NCI-H82 (cell line): ENCODE data around the gene ARID5A.
"Not testable (repeated sequence)": the region's sequence is repeated elsewhere in the genome, so short reads cannot be mapped to it uniquely, and the experiment has no call there.

Experiments used
- DNase-seq: peaks from one replicate; lab custom pipeline; 2025; lab: John Stamatoyannopoulos, UW

Gene ARID5A

DNA sequence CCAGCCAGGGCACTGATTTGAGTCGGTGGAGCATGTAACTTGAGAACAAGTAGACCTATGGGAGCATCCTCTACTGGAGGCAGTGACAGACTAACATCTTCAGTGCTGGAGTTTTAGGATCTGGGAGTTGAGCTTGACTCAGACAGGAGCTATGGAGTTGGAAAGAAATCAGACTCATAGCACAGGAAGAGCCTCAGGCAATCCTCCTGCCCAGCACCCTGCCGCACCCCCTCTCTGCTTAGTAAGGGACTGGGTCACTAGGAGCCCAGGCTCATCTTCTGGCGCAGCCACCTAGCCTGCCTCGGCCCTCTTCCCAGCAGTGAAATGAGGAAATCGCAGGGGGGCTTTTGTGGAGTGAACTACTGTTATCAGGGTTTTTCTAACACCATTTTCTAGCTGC lies 3.6 kb downstream of the ARID5A start:
- no peak for DNase-seq

GRCh38 chr2:96541398-96542152 lies 5.0 kb downstream of the ARID5A start:
- DNase-seq = no peak

DNA sequence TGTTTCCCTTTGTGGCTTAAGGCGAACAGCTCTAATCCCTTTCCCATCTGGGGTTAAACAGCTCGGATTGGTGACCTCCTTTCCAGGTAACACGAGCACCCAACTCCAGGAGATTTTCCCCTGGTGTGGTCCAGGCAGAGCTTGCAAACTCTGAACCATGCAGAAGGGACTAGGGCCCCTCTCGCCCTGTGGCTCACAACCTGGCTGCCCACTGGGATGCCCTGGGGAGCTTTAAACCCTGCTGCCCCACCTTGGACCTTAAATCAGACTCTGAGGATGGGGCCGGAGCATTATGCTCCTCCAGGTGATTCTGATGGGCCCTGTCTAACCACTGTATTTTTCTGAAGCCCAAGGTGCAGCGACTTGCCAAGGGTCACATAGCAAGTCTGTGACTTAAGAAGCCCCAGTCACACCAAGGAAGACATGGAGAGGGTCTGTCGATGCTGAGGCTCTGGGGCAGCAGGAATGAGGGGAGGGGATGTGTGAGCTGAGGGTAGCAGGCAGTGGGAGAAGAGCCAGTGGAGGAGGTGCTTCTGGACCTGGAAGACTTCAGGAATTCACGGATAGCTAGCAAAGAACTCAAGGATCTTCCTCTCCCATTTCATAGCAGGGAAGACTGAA lies 5.9 kb downstream of the ARID5A start:
- peak; percentile 72 for DNase-seq

GRCh38 chr2:96546321-96546720 lies 9.8 kb downstream of the ARID5A start:
- no peak for DNase-seq

DNA sequence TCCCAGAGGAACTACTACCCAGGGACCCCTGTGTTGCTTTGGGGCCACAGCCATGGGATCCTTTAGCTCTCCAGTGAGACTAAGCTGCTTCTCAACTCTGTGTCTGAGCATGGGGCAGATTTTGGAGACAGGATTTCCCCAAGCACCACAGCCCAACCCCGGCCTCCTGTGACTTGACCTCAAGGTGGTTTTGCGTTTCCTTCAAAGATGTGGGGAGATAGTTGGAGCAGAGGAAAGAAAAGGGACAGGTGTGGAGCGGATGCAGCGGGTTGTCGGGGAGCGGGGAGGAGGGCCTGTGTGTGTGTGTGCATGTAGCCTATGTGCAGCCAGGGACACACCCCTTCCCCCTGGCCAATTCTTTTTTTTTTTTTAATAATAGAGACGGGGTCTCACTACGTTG lies 10.2 kb downstream of the ARID5A start:
- DNase-seq = no peak

- DNase-seq = no peak
Measured at GRCh38 chr2:96547203-96547641, 10.7 kb downstream of the ARID5A start.

DNA sequence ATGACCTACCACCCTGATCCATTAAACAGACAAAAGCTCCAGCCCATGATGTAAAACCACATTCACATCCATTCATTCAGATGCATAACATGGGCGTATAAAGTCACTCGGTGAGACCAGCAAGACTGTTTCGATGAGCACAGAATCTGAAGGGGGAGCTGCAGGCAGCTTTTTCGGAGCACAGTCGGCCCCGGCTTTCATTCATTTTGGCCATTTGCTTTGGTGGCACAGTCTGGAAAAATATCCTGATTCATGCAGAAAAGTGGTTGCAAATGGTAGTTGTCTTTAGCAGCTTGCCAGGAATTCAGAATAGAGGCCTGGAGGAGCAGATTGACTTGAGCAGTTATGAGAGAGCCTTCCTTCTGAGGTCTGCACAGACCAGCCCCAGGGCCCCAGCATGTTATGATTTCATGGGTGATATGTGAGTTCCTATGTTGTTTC lies 11.2 kb downstream of the ARID5A start:
- no peak for DNase-seq

DNA sequence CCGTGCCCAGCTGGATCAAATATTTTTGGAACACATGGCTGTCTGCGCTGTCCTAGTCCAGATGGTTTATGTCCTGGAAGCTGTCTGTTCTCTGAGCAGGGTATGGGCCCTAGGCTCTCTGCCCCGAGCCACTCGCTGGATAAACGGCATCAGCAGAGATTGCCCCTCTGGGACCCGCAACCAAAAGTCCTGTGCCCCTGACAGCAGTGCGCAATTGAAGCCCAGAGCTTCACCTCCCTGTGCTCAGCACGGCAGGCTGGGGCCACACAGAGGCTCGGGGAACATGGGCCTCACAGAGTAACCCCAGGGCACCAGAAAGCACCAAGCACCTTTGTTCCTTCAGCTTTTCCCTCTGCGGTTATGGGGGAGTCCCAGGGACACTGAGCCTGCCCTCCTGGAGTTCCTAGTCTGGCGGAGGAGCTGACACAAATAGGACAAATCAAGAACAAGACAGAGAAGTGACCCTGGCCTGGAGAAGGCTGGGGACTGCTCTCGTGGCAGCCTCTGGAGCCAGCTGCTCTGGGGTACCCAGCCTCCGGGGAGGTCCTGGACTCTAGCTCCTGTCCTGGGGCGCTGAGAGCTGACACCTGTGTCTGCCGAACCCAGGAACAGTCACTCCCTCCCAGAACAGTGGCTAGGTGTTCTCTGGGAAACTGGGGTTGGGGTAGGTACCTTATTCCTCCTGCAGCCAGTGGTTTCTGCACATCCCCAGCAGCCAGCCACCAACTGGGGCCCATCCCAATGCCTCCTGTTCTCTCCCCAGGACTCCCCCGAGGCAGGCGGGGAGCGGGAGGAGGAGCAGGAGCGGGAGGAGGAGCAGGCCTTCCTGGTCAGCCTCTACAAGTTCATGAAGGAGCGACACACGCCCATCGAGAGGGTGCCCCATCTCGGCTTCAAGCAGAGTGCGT lies 12.3 kb downstream of the ARID5A start:
- peak; percentile 23 for DNase-seq

GRCh38 chr2:96549466-96549785 lies 12.9 kb downstream of the ARID5A start:
- DNase-seq = no peak

DNA sequence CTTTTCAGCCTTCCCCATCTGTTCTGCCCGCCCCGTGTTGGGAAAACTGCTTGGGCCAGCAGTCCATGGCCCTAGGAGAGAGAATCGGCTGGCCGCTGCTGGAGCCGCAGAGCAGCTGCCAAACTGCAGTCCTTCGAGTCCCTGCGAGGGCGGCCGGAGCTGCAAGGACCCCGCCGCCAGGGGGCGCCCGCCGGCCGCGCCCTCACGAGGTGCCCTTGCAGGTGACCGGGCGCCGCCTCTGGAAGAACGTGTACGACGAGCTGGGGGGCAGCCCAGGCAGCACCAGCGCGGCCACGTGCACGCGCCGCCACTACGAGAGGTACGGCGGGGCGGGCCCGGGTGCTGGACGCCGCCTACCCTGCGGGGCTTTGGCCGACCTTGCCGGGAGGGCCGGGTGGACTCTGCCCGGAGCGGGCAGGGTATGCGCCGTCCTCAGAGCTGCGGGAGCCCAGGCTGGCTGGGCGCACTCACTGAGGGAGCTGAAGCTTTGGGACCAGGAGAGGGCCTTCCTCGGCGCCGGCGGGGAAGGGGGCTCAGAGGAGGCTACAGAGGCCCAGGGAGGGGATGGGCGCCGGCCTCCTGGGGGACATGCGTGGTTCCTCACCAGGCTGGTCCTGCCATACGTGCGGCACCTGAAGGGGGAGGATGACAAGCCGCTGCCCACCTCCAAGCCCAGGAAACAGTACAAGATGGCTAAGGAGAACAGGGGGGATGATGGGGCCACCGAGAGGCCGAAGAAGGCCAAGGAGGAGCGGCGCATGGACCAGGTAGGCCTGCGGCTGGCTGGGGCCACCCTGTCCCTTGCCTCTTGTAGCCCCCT lies 13.6 kb downstream of the ARID5A start:
- peak; percentile 76 for DNase-seq

DNA sequence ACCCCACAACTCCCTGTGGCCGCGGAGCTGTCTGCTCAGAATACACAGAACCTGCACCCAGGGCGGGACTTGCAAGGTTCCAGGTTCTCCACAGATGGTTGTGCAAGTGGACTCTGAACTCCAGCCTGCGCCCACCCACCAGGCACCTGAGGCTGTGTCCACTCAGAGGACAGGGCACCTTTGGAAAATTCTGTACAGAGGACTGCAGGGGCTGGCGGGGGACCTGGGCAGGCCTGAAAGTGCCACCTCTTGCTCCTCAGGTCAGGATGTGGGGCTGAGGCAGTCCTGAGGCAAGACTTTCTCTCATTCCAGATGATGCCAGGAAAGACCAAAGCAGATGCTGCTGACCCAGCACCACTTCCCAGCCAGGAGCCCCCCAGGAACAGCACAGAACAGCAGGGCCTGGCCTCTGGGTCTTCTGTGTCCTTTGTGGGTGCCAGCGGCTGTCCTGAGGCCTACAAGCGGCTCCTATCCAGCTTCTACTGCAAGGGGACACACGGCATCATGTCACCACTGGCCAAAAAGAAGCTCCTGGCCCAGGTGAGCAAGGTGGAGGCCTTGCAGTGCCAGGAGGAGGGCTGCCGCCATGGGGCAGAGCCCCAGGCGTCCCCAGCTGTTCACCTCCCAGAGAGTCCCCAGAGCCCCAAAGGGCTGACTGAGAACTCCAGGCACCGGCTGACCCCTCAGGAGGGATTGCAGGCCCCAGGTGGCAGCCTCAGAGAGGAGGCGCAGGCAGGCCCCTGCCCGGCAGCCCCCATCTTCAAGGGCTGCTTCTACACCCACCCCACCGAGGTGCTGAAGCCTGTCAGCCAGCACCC lies 14.4 kb downstream of the ARID5A start:
- no peak for DNase-seq

DNA sequence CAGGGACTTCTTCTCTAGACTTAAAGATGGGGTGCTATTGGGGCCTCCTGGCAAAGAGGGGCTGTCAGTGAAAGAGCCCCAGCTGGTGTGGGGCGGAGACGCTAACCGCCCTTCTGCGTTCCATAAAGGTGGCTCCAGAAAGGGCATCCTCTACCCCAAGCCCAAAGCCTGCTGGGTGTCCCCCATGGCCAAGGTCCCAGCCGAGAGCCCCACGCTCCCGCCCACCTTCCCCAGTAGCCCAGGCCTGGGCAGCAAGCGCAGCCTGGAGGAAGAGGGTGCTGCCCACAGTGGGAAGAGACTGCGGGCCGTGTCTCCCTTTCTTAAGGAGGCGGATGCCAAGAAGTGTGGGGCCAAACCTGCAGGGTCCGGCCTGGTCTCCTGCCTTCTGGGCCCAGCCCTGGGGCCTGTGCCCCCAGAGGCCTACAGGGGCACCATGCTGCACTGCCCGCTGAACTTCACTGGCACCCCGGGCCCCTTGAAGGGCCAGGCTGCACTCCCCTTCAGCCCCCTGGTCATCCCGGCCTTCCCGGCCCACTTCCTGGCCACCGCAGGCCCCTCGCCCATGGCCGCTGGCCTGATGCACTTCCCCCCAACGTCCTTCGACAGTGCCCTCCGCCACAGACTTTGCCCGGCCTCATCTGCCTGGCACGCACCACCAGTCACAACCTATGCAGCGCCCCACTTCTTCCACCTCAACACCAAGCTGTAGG lies 15.2 kb downstream of the ARID5A start:
- no peak for DNase-seq

DNA sequence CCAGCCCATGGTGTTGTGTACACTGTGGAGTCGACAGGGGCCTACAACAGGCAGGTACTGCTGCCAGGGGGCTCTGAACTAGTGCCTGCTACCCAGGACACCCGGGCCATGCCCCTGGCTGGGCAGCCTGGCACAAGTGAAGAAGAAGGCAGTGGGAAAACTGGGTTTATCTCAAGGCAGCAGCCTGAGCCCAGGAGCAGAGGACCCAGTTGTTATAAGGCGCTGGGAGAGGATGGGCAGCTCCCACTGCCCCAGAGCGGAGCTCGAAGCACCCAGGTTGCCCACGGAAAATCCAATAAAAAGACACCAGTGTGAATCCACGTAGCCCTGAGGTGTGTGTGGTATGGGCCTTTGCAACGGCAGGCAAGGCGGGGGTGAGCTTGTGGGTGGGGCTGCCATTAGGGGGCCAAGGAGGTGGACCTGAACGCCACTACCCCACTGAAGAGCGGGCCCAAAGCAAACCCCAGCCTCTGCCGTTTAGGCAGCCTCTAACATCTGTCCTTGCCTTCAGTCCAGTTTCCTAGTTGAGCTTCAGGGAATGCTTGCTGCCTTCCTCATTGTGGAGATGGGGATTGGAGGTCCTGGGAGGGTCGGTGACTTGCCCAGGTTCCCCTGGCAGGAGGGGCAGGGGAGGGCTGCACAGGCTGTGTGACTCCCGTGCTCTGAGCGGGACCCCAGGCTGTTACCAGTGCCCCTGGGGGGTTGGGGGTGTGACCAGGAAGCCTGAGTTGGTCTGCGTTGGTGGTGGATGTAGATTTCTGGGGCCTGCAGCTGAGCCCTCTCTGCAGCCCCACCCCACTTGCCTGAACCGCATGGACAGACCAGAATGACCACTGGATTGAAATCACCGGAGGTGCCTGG lies 16.0 kb downstream of the ARID5A start:
- DNase-seq = no peak

DNA sequence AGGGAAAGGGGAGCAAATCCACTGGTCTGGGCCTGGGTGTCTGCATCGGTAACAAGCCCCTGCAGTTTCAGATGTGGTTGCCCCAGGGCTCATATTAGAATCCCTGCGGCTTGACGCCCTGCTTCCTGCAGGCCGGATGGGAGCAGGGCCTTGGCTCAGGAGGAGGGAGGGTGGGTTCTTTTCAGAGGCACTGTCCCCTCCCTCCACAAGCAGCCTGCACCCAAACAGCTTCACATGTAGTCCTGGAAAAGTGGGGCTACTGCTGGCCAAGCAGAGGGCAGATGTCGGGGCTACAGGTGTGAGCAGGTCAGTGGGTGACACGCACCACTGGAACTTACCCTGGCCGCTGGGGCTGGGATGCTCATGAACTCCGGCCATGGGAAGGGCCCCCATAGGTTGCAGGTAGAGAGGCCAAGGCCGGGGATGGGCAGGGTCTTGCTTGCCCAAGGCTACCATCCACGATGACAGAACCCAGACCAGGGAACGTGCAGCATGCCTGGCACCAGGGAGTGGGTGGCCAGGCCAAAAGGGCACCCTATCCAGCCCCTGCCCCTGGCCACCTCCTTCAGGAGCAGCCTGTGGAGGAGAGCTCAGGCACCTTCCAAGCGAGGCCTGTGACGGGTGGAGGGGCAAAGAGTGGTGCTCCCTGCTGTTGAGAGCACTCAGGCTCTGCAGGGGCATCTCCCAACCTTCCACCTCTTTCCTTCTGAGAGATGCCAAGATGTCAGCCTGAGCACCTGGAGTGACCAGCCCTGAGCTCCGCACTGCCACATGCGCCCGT lies 16.8 kb downstream of the ARID5A start:
- no peak for DNase-seq

- not testable (repeated sequence) for DNase-seq
Measured at GRCh38 chr2:96553957-96554292, 17.4 kb downstream of the ARID5A start.

- peak; percentile 69 for DNase-seq
Measured at GRCh38 chr2:96554293-96555145, 18.0 kb downstream of the ARID5A start.

DNA sequence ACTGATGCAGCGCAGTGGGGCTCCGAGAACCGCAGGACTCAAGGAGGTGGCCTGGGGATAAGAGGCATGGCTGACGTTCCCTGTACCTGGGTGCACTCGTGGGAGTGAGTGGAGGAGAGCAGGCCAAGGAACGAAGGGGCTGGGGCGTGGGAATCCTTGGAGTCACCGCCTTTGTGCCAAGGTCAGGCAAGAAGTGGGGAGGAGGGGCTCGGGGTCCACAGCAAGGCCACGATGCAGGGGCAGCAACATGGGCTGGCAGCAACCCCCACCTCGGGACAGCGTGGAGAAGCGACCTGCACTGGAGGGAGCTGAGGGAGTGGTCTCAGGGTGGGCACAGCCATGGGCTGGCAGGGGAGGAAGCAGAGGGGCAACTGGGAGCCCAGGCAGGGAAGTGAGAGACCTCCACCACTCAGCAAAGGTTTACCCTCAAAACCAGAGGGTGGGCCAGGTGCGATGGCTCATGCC lies 18.6 kb downstream of the ARID5A start:
- no peak for DNase-seq
